Stomach (tissue), 9 donors: ENCODE measurements around the gene USP54. TPM values are rescaled to one million over a fixed set of nuclear protein-coding genes. Genes with fewer than 3 reads are reported as not detected.

ENCODE experiments used
- DNase-seq, 2 donors: peaks; one replicate each; pipeline versions ENCODE4 v3.0.0 to v3.0.0-alpha.2; 2013 to 2019
- H3K27ac ChIP-seq, 5 donors: fragments of 200-600 bp in 4 of 5; sonication (generic) in 4 of 5; one replicate each; pipeline ENCODE4 v1.5.1; 2013 to 2019; ENCODE audit warnings: mild to moderate bottlenecking in 1 of 5, moderate library complexity in 1 of 5
- H3K27me3 ChIP-seq, 3 donors: fragments of 200-600 bp; sonication (generic); one replicate each; pipeline ENCODE4 v1.5.1; 2017 to 2019; ENCODE audit warnings: mixed run types in 1 of 3
- H3K36me3 ChIP-seq, 4 donors: fragments of 200-600 bp; sonication (generic); 1 replicate in 3 of 4; 2 replicates in 1 of 4; pipeline ENCODE4 v1.5.1; 2016 to 2019
- H3K4me1 ChIP-seq, 4 donors: fragments of 200-600 bp; sonication (generic); one replicate each; pipeline ENCODE4 v1.5.1; 2016 to 2019
- H3K4me3 ChIP-seq, 4 donors: fragments of 200-600 bp; sonication (generic) in 3 of 4; one replicate each; pipeline ENCODE4 v1.5.1; 2016 to 2019; ENCODE audit warnings: mild to moderate bottlenecking in 1 of 4
- H3K9me3 ChIP-seq, 4 donors: fragments of 200-600 bp; sonication (generic); one replicate each; pipeline ENCODE4 v1.5.1; 2016 to 2019
- CTCF ChIP-seq, 7 experiments: fragments of 450-650 bp in 4 of 7; fragments of 200-600 bp in 3 of 7; sonication (generic) in 3 of 7; IDR thresholded peaks; one replicate each; pipeline ENCODE4 v1.5.1; 2016 to 2019; ENCODE audit warnings: antibody characterized with exemption in 7 of 7, control low read depth in 2 of 7, mild to moderate bottlenecking in 1 of 7
- EP300 ChIP-seq: sonication (generic); formaldehyde crosslinking; IDR thresholded peaks from one replicate; pipeline ENCODE4 v1.6.1; 2017; ENCODE audit warnings: antibody characterized with exemption
- POLR2A ChIP-seq, 4 donors: fragments of 450-650 bp; IDR thresholded peaks; one replicate each; pipeline ENCODE4 v1.6.1; 2016; ENCODE audit warnings: antibody characterized with exemption in 4 of 4, control low read depth in 2 of 4, mild to moderate bottlenecking in 1 of 4, moderate library complexity in 1 of 4
- POLR2AphosphoS5 ChIP-seq, 3 donors: sonication (generic); formaldehyde crosslinking; IDR thresholded peaks; one replicate each; pipeline ENCODE4 v1.6.1; 2016; ENCODE audit warnings: antibody characterized with exemption in 3 of 3
- WGBS, 5 donors: extraction: QIAGEN DNeasy Blood & Tissue Kit in 3 of 5; methylation state at CpG; one replicate each; pipeline versions ENCODE4 v1.1.5 to v1.1.7; 2013 to 2018; 5-methylcytosine and 5-hydroxymethylcytosine counted together
- intact Hi-C: fragments of 100-400 bp; cut with DNase I; formaldehyde crosslinking; loops from one replicate; pipeline ENCODE4 v1.15.1; 2023; ENCODE audit warnings: low total_unique reads
- polyA plus RNA-seq, 3 donors: library from polyadenylated mRNA; stranded (reverse); fragments of 200-250 nt; gene quantifications; one replicate each; pipeline ENCODE4 v1.2.3, GENCODE V29; 2013
- small RNA-seq, 4 donors: library from RNA; depleted of rRNA; stranded (forward); fragments of <200 nt; gene quantifications; one replicate each; pipeline ENCODE3, GENCODE V24; 2016
- total RNA-seq, 5 donors: library from RNA; depleted of rRNA; stranded (reverse); fragments of >200 nt; gene quantifications; one replicate each; pipeline versions ENCODE4 v1.1.0 to v1.2.3, GENCODE V29; 2014 to 2016
- donor health status: healthy with polysubstance abuse.
- donor health status: Bipolar disorder and iron deficiency.
- donor health status: healthy.

USP54 gene
- total and polyA plus RNA-seq, 8 donors, result 7.3 to 369 (median 69.4) TPM

DNA sequence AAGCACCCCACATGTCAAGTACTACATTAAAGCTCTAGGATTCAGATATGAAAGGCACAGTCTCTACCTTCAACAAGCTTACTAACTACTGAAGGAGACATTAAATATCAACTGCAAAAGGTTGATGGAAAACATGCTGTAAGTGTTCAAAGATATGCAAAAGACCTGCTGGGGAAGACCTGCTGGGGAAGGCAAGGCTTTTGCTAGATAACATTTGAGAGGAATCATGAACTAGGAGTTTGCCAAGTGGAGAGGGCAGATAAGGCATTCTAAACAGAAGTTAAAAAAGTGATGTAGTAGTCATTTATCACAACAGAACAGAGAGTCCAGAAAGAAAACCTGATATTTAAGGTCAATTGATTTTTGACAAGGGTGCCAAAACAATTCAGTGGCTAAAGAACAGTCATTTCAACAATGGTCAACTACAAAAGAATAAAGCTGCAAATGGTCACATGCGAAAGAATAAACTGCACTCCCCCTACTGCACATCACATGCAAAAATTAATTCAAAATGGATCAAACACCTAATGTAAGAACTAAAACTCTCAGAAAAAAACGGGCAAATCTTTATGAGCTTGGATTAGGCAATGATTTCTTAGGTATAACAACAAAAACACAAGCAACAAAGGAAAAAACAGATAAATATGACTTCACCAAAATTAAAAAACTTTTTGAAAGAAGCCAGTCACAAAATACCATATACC is 134.8 kb downstream of the USP54 start:
- no peak overlapping the region for H3K27ac ChIP-seq
- no peak overlapping the region for H3K4me3 ChIP-seq
- H3K36me3 ChIP-seq, result peaks cover 5 to 72% (median 64%) of the 10 kb centered on the region in 4 donors
- intact Hi-C loops, result no loop called here
- no peak for TF ChIP-seq POLR2A (IDR thresholded peaks at IDR 0.05)
- no peak for TF ChIP-seq EP300
- no peak for TF ChIP-seq POLR2AphosphoS5 (IDR thresholded peaks at IDR 0.05)
- no peak for TF ChIP-seq CTCF (IDR thresholded peaks at IDR 0.05)
- DNase-seq, result no peak
- H3K9me3 ChIP-seq, result no peaks in the 10 kb centered on the region
- H3K4me1 ChIP-seq, result no peaks in the 10 kb centered on the region
- WGBS, 5 donors, result 81 to 95% (median 85%) methylated on average over 2 of the region's 2 CpGs
- no peaks in the 10 kb centered on the region for H3K27me3 ChIP-seq

- intact Hi-C loops, result no loop called here
- Histone ChIP-seq H3K36me3 (peaks cover 19 to 66% (median 61%) of the 10 kb centered on the region in 4 donors), H3K4me3 (no peak overlapping the region), H3K4me1 (no peaks in the 10 kb centered on the region), H3K9me3 (no peaks in the 10 kb centered on the region), H3K27me3 (no peaks in the 10 kb centered on the region), H3K27ac (no peak overlapping the region)
- TF ChIP-seq CTCF (IDR thresholded peaks at IDR 0.05), result no peak
- DNase-seq, result no peak
- WGBS, 5 donors, result 75 to 98% (median 83%) methylated on average over 1 of the region's 1 CpG
Measured at GRCh38 chr10:73449113-73449512, 142.0 kb downstream of the USP54 start.

DNA sequence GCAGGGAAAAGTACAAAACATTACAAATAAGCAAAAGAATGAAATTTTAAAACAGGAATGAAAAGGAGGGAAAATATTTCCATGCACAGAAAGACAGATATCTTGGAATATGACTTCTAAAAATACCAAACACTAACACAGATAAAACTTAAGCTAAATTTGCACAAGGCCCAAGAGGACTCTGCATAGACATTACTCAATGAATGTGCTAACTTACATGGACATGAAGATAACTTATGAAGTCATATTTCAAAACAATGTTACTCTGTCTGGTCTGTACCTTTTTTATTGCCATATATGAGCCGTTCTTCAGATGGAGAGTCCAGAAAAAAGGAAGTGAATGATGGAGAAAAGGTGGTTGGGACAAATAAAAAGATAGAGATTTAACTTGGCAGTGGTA is 142.8 kb downstream of the USP54 start:
- TF ChIP-seq EP300 (no peak), POLR2AphosphoS5 (IDR thresholded peaks at IDR 0.05) (no peak), POLR2A (IDR thresholded peaks at IDR 0.05) (no peak), CTCF (IDR thresholded peaks at IDR 0.05) (no peak)
- intact Hi-C loops, result no loop called here
- no peaks in the 10 kb centered on the region for H3K27me3 ChIP-seq
- H3K9me3 ChIP-seq, result no peaks in the 10 kb centered on the region
- H3K27ac ChIP-seq, result no peak overlapping the region
- H3K36me3 ChIP-seq, result peaks cover 19 to 63% (median 60%) of the 10 kb centered on the region in 4 donors
- DNase-seq, result no peak
- no peak overlapping the region for H3K4me3 ChIP-seq
- 74 to 91% (median 85%) methylated on average over 1 of the region's 1 CpG for WGBS, 5 donors
- no peaks in the 10 kb centered on the region for H3K4me1 ChIP-seq

Small RNA genes within 50 kb of the gene (small RNA-seq; reads per million reads assigned to genes)
- gene RNU6-883P, result 0 reads per million in 4 donors

Other genes with a start within 250 kb of the USP54 start
- gene CFAP70, start 232.5 kb downstream of the USP54 start, total RNA-seq, result 1 to 10 TPM in 4 of 5 donors, under 1 TPM in 1; 0.29 to 9.0 (median 1.8) TPM
- gene CFAP70, start 232.5 kb downstream of the USP54 start, polyA plus RNA-seq, result 1 to 10 TPM in 2 of 3 donors, under 1 TPM in 1; 0.31 to 3.2 (median 2.5) TPM
- 100 to 1,000 TPM in 1 of 5 donors, 10 to 100 TPM in 4; 16.2 to 103 (median 60.6) TPM for gene ANXA7, start 177.3 kb downstream of the USP54 start, total RNA-seq
- 10 to 100 TPM; 38.7 to 67.4 (median 55.7) TPM for gene ANXA7, start 177.3 kb downstream of the USP54 start, polyA plus RNA-seq
- 1 to 10 TPM in 3 of 5 donors, under 1 TPM in 1, not detected in 1; 0.87 to 6.1 (median 1.9) TPM for gene MSS51, start 157.8 kb downstream of the USP54 start, total RNA-seq
- 1 to 10 TPM in 1 of 3 donors, under 1 TPM in 2; 0.61 to 1.8 (median 0.62) TPM for gene MSS51, start 157.8 kb downstream of the USP54 start, polyA plus RNA-seq
- gene PPP3CB, start 95.3 kb downstream of the USP54 start, total RNA-seq, result 10 to 100 TPM; 12.5 to 77.1 (median 43.3) TPM
- gene PPP3CB, start 95.3 kb downstream of the USP54 start, polyA plus RNA-seq, result 10 to 100 TPM; 23.2 to 29.0 (median 24.4) TPM
- 1 to 10 TPM in 1 of 5 donors, not detected in 4; 1.3 TPM for gene MYOZ1, start 50.1 kb upstream of the USP54 start, total RNA-seq
- 1 to 10 TPM in 1 of 3 donors, under 1 TPM in 2; 0.18 to 1.2 (median 0.19) TPM for gene MYOZ1, start 50.1 kb upstream of the USP54 start, polyA plus RNA-seq
- gene SYNPO2L, start 64.7 kb upstream of the USP54 start, total RNA-seq, result not detected
- under 1 TPM in 2 of 3 donors, not detected in 1; 0.03 to 0.12 TPM for gene SYNPO2L, start 64.7 kb upstream of the USP54 start, polyA plus RNA-seq
- gene AGAP5, start 106.8 kb upstream of the USP54 start, total RNA-seq, result 10 to 100 TPM in 1 of 5 donors, 1 to 10 TPM in 4; 4.1 to 20.1 (median 8.7) TPM
- gene AGAP5, start 106.8 kb upstream of the USP54 start, polyA plus RNA-seq, result 1 to 10 TPM; 1.8 to 4.7 (median 2.0) TPM
- gene SEC24C, start 153.0 kb upstream of the USP54 start, total RNA-seq, result 10 to 100 TPM; 40.6 to 58.8 (median 50.7) TPM
- gene SEC24C, start 153.0 kb upstream of the USP54 start, polyA plus RNA-seq, result 10 to 100 TPM; 23.5 to 25.2 (median 25.1) TPM
- gene CHCHD1, start 190.7 kb upstream of the USP54 start, total RNA-seq, result 10 to 100 TPM in 3 of 5 donors, 1 to 10 TPM in 2; 1.3 to 51.0 (median 11.2) TPM
- 10 to 100 TPM; 60.2 to 81.6 (median 69.9) TPM for gene CHCHD1, start 190.7 kb upstream of the USP54 start, polyA plus RNA-seq
- 100 to 1,000 TPM in 3 of 5 donors, 10 to 100 TPM in 2; 43.4 to 325 (median 101) TPM for gene ZSWIM8, start 194.3 kb upstream of the USP54 start, total RNA-seq
- 100 to 1,000 TPM in 1 of 3 donors, 10 to 100 TPM in 2; 53.4 to 121 (median 57.7) TPM for gene ZSWIM8, start 194.3 kb upstream of the USP54 start, polyA plus RNA-seq
- 10 to 100 TPM in 4 of 5 donors, 1 to 10 TPM in 1; 2.3 to 97.4 (median 16.7) TPM for gene NDST2, start 220.3 kb upstream of the USP54 start, total RNA-seq
- gene NDST2, start 220.3 kb upstream of the USP54 start, polyA plus RNA-seq, result 1 to 10 TPM; 3.5 to 9.8 (median 6.5) TPM